SK-N-SH treated with all-trans-retinoic acid at 6 μM for 48 hours (cell line): ENCODE results near the gene TMEM161A.

ENCODE experiments used
- ATAC-seq: fragments of 200-7000 bp; cut with Tn5 transposase; 3 replicates; pipeline ENCODE4 v1.9.1; 2020; ENCODE audit warnings: mild to moderate bottlenecking, moderate library complexity
- ARNTL ChIP-seq: fragments of 450-650 bp; formaldehyde crosslinking; IDR thresholded peaks from 2 replicates; pipeline ENCODE4 v1.5.0; 2020; ENCODE audit warnings: low read depth, mild to moderate bottlenecking, moderate library complexity, borderline replicate concordance
- BACH2 ChIP-seq: fragments of 250-450 bp; sonication (Bioruptor Pico); IDR thresholded peaks from 2 replicates; pipeline ENCODE4 v1.9.0; 2021; ENCODE audit warnings: mild to moderate bottlenecking, borderline replicate concordance
- CSDC2 ChIP-seq: fragments of 250-450 bp; sonication (Bioruptor Pico); IDR thresholded peaks from 2 replicates; pipeline ENCODE4 v1.5.0; 2020; ENCODE audit warnings: mild to moderate bottlenecking, moderate library complexity
- CSRNP3 ChIP-seq: fragments of 250-450 bp; sonication (Bioruptor Pico); IDR thresholded peaks from 2 replicates; pipeline ENCODE4 v1.5.1; 2021; ENCODE audit warnings: mild to moderate bottlenecking, moderate library complexity
- ESRRG ChIP-seq: fragments of 250-450 bp; sonication (Bioruptor Pico); IDR thresholded peaks from 2 replicates; pipeline ENCODE4 v1.6.1; 2021; ENCODE audit warnings: mild to moderate bottlenecking
- GLIS3 ChIP-seq: fragments of 250-450 bp; sonication (Bioruptor Pico); IDR thresholded peaks from 2 replicates; pipeline ENCODE4 v1.5.0; 2020; ENCODE audit warnings: mild to moderate bottlenecking, moderate library complexity
- ISL1 ChIP-seq: fragments of 250-450 bp; sonication (Bioruptor Pico); IDR thresholded peaks from 2 replicates; pipeline ENCODE4 v2.1.2; 2022; ENCODE audit warnings: mild to moderate bottlenecking, moderate library complexity
- OSR1 ChIP-seq: fragments of 250-450 bp; sonication (Bioruptor Pico); IDR thresholded peaks from 2 replicates; pipeline ENCODE4 v1.8.0; 2022; ENCODE audit warnings: moderate library complexity, mild to moderate bottlenecking, inconsistent platforms
- PATZ1 ChIP-seq: fragments of 250-450 bp; sonication (Bioruptor Pico); IDR thresholded peaks from 2 replicates; pipeline ENCODE4 v1.8.0; 2020; ENCODE audit warnings: mild to moderate bottlenecking, moderate library complexity, borderline replicate concordance
- RARB ChIP-seq: fragments of 250-450 bp; sonication (Bioruptor Pico); IDR thresholded peaks from 2 replicates; pipeline ENCODE4 v1.8.0; 2021; ENCODE audit warnings: mild to moderate bottlenecking, moderate library complexity
- SNAI2 ChIP-seq: fragments of 250-450 bp; sonication (Bioruptor Pico); IDR thresholded peaks from 2 replicates; pipeline ENCODE4 v1.5.0; 2020; ENCODE audit warnings: mild to moderate bottlenecking, moderate library complexity
- TCF4 ChIP-seq: fragments of 250-450 bp; sonication (Bioruptor Pico); IDR thresholded peaks from 2 replicates; pipeline ENCODE4 v1.8.0; 2021; ENCODE audit warnings: mild to moderate bottlenecking, moderate library complexity, borderline replicate concordance
- TOX ChIP-seq: fragments of 250-450 bp; sonication (Bioruptor Pico); IDR thresholded peaks from 2 replicates; pipeline ENCODE4 v1.8.0; 2021; ENCODE audit warnings: mild to moderate bottlenecking, moderate library complexity, borderline replicate concordance
- ZC3H10 ChIP-seq: fragments of 250-450 bp; sonication (Bioruptor Pico); IDR thresholded peaks from 2 replicates; pipeline ENCODE4 v1.5.1; 2021; ENCODE audit warnings: mild to moderate bottlenecking, moderate library complexity
- ZFP3 ChIP-seq: fragments of 250-450 bp; sonication (Bioruptor Pico); IDR thresholded peaks from 2 replicates; pipeline ENCODE4 v1.5.0; 2020; ENCODE audit warnings: mild to moderate bottlenecking, moderate library complexity
- ZFP30 ChIP-seq: fragments of 450-650 bp; formaldehyde crosslinking; IDR thresholded peaks from 2 replicates; pipeline ENCODE4 v1.5.0; 2022; ENCODE audit warnings: mild to moderate bottlenecking, moderate library complexity
- ZNF565 ChIP-seq: fragments of 450-650 bp; formaldehyde crosslinking; conservative IDR thresholded peaks from 2 replicates; pipeline ENCODE4 v1.5.0; 2020; ENCODE audit warnings: low read depth, mild to moderate bottlenecking, moderate library complexity
- ZNF70 ChIP-seq: fragments of 450-650 bp; formaldehyde crosslinking; IDR thresholded peaks from 2 replicates; pipeline ENCODE4 v1.5.0; 2020; ENCODE audit warnings: mild to moderate bottlenecking, moderate library complexity
- ZNF8 ChIP-seq: fragments of 450-650 bp; formaldehyde crosslinking; IDR thresholded peaks from 2 replicates; pipeline ENCODE4 v1.5.0; 2020; ENCODE audit warnings: mild to moderate bottlenecking, moderate library complexity
- TF ChIP-seq, protein P1 (sequence below): fragments of 250-450 bp; sonication (Bioruptor Pico); IDR thresholded peaks from 2 replicates; pipeline ENCODE4 v1.5.1; 2020; ENCODE audit warnings: low read depth, mild to moderate bottlenecking, moderate library complexity
- TF ChIP-seq, protein P2 (sequence below): fragments of 250-450 bp; sonication (Bioruptor Pico); IDR thresholded peaks from 2 replicates; pipeline ENCODE4 v1.5.0; 2020; ENCODE audit warnings: mild to moderate bottlenecking, moderate library complexity

TMEM161A gene

DNA sequence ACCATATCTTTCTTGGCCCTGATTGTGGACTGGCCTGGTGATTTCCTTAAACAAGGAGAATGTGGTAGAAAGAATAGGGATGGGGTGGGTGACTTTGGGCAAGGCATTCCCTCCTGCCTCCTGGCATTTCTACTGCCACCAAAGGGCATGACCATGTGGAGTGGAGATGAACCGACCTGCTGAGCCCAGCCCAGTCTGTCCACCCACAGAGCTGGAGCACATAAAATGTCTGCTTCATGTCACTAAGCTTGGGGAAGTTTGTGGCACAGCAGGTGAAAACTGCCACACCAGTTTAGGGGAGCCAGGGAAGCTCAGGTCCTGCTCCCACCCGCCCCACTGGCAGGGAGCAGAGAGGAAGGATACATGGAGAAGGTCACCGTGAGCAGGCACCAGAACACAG lies 6.3 kb downstream of the TMEM161A start:
- TF ChIP-seq TOX (CRISPR knock-in tag) (no peak), ZC3H10 (CRISPR knock-in tag) (no peak), ESRRG (no peak), ISL1 (CRISPR knock-in tag) (no peak), PATZ1 (CRISPR knock-in tag) (no peak), SNAI2 (CRISPR knock-in tag) (no peak), ARNTL (CRISPR knock-in tag) (no peak)
- no peak for ATAC-seq

DNA sequence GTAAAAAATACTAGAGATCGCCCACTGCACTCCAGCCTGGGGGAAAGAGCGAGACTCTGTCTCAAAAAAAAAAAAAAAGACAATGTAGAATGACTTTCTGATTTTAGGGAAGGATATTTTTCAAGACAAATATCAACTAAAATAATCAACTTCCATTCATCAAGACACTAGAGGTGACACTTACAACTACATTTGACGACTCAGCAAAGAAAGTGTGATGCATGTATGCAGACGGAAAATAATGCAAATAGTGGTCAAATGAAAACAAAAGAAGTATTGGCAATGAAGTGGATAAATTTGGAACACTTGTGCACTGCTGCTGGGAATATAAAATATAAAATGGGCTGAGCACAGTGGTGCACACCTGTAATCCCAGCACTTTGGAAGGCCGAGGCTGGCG lies 12.2 kb downstream of the TMEM161A start:
- no peak for ATAC-seq
- TF ChIP-seq TCF4 (no peak), CSDC2 (CRISPR knock-in tag) (no peak), ZNF8 (no peak), BACH2 (no peak), SNAI2 (CRISPR knock-in tag) (no peak), TOX (CRISPR knock-in tag) (no peak)

DNA sequence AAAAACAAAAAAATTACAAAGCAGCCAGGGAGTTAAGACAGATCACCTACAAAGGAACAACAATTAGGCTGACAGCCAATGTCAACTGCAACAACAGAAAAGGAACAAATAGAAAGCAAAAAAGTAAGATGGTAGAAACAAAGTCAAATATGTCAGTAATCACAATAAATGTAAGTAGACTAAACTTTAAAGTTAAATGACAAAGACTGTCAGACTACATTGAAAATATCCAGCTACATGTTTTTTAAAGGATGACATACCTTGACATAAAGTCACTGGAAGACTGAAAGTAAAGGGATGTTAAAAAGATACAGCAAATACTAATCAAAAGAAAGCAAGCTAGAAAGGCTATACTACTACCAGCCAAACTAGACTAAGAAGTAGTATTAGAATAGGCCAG lies 14.9 kb downstream of the TMEM161A start:
- TF ChIP-seq ZC3H10 (CRISPR knock-in tag) = no peak
- no peak for TF ChIP-seq TOX (CRISPR knock-in tag)
- no peak for TF ChIP-seq SNAI2 (CRISPR knock-in tag)
- no peak for TF ChIP-seq ARNTL (CRISPR knock-in tag)
- TF ChIP-seq, protein P1, sequence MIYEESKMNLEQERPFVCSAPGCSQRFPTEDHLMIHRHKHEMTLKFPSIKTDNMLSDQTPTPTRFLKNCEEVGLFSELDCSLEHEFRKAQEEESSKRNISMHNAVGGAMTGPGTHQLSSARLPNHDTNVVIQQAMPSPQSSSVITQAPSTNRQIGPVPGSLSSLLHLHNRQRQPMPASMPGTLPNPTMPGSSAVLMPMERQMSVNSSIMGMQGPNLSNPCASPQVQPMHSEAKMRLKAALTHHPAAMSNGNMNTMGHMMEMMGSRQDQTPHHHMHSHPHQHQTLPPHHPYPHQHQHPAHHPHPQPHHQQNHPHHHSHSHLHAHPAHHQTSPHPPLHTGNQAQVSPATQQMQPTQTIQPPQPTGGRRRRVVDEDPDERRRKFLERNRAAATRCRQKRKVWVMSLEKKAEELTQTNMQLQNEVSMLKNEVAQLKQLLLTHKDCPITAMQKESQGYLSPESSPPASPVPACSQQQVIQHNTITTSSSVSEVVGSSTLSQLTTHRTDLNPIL (CRISPR knock-in tag) = no peak
- TF ChIP-seq CSDC2 (CRISPR knock-in tag) = no peak
- TF ChIP-seq ISL1 (CRISPR knock-in tag) = no peak
- no peak for TF ChIP-seq ESRRG
- no peak for TF ChIP-seq OSR1 (CRISPR knock-in tag)
- TF ChIP-seq GLIS3 (CRISPR knock-in tag) = no peak
- TF ChIP-seq ZNF8 = no peak
- no peak for TF ChIP-seq ZNF70 (CRISPR knock-in tag)
- TF ChIP-seq, protein P2, sequence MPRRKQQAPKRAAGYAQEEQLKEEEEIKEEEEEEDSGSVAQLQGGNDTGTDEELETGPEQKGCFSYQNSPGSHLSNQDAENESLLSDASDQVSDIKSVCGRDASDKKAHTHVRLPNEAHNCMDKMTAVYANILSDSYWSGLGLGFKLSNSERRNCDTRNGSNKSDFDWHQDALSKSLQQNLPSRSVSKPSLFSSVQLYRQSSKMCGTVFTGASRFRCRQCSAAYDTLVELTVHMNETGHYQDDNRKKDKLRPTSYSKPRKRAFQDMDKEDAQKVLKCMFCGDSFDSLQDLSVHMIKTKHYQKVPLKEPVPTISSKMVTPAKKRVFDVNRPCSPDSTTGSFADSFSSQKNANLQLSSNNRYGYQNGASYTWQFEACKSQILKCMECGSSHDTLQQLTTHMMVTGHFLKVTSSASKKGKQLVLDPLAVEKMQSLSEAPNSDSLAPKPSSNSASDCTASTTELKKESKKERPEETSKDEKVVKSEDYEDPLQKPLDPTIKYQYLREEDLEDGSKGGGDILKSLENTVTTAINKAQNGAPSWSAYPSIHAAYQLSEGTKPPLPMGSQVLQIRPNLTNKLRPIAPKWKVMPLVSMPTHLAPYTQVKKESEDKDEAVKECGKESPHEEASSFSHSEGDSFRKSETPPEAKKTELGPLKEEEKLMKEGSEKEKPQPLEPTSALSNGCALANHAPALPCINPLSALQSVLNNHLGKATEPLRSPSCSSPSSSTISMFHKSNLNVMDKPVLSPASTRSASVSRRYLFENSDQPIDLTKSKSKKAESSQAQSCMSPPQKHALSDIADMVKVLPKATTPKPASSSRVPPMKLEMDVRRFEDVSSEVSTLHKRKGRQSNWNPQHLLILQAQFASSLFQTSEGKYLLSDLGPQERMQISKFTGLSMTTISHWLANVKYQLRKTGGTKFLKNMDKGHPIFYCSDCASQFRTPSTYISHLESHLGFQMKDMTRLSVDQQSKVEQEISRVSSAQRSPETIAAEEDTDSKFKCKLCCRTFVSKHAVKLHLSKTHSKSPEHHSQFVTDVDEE (CRISPR knock-in tag) = no peak
- TF ChIP-seq BACH2 = no peak
- no peak for TF ChIP-seq ZNF565 (CRISPR knock-in tag)
- TF ChIP-seq PATZ1 (CRISPR knock-in tag) = no peak
- no peak for ATAC-seq

DNA sequence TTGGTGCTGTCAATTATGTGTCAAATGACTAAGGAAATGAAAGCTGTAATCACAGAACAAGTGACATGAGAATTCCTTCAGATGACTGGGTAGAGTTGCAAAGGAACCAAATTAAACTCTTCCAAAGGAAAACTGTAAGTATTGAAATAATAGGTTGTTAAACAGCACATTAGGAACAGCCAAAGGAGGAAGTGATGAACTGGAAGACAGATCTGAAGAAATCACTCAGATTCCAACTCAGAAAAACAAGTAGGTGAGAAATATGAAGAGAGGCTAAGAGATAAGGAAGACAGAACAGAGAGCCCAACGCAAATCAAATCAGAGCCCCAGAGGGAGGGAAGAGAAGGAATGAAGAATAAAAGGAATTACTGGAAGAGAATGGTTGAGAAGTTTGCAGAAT lies 15.4 kb downstream of the TMEM161A start:
- TF ChIP-seq ARNTL (CRISPR knock-in tag) (no peak), ZFP30 (CRISPR knock-in tag) (peak; percentile 76)
- ATAC-seq = no peak

GRCh38 chr19:19121371-19121770 lies 16.9 kb downstream of the TMEM161A start:
- no peak for ATAC-seq
- TF ChIP-seq ESRRG = no peak
- TF ChIP-seq ZFP3 = no peak
- no peak for TF ChIP-seq BACH2
- TF ChIP-seq TCF4 = no peak
- no peak for TF ChIP-seq RARB (CRISPR knock-in tag)
- no peak for TF ChIP-seq ZFP30 (CRISPR knock-in tag)
- TF ChIP-seq, protein P1 (CRISPR knock-in tag) = no peak
- TF ChIP-seq, protein P2 (CRISPR knock-in tag) = no peak
- TF ChIP-seq CSRNP3 (CRISPR knock-in tag) = no peak
